BJ (cell line): ENCODE data around the gene CHCHD6. TPM values are rescaled to one million over a fixed set of nuclear protein-coding genes. Genes with fewer than 3 reads are reported as not detected.
"Not testable (repeated sequence)": the region's sequence is repeated elsewhere in the genome, so short reads cannot be mapped to it uniquely, and the experiment has no call there.

Source experiments
- CTCF ChIA-PET: fragments of 350-600 bp; formaldehyde crosslinking; extraction: SDS; loops from one replicate; lab custom pipeline; 2021; ENCODE audit warnings: antibody characterized with exemption, inconsistent platforms; lab: Yijun Ruan, JAX
- POLR2A ChIA-PET: fragments of 300-600 bp; sonication (Branson Sonifier 250); formaldehyde crosslinking; extraction: SDS; loops from one replicate; lab custom pipeline; 2021; ENCODE audit warnings: antibody characterized with exemption; lab: Charles Lee
- DNase-seq: peaks from one replicate; pipeline ENCODE4 v3.0.0-alpha.2; 2011; ENCODE audit warnings: low read depth
- H3K27me3 ChIP-seq: 2 replicates; pipeline ENCODE4 v1.6.0; 2011; ENCODE audit warnings: low read length; ENCODE audit not compliant: control insufficient read depth, insufficient read depth
- H3K36me3 ChIP-seq: 2 replicates; pipeline ENCODE4 v1.5.1; 2011; ENCODE audit warnings: low read length; ENCODE audit not compliant: control insufficient read depth, insufficient read depth
- H3K4me3 ChIP-seq: 2 replicates; pipeline ENCODE4 v1.5.1; 2011; ENCODE audit warnings: low read depth, mild to moderate bottlenecking, control low read depth, low read length
- polyA plus RNA-seq: library from polyadenylated mRNA; depleted of rRNA; stranded (reverse); fragments of >200 nt; gene quantifications from 2 replicates; pipeline ENCODE4 v1.2.3, GENCODE V29; 2011
- TF ChIP-seq, protein P1 (sequence below): IDR thresholded peaks from 2 replicates; pipeline ENCODE4 v1.5.1; 2011; ENCODE audit warnings: low read depth, mild to moderate bottlenecking, control low read depth, inconsistent platforms, low read length, moderate library complexity; ENCODE audit not compliant: insufficient read depth

The CHCHD6 gene
- polyA plus RNA-seq, 1 experiment = 23.7 TPM

DNA sequence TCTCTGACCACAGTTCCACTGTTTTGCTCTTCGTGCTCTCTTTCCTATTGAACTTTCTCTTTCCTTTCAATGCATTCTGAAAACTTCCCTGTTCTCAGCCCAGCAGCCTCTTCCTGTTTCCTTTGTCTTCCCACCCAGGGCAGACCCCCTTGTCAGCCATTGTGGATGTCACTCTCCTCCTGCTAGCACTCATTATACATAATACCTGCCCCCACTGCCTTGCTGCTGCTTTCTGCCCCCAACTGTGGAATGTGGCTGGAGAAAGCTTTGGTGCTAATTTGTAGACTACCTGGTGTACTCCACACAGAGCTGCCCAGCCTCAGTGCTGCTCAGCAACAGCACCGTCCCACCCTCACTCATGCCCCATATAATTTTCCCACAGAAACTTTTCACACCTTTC is 80.2 kb downstream of the CHCHD6 start:
- Histone ChIP-seq H3K4me3 (no peak overlapping the region), H3K36me3 (no peaks in the 10 kb centered on the region), H3K27me3 (no peaks in the 10 kb centered on the region)
- TF ChIP-seq, protein P1, sequence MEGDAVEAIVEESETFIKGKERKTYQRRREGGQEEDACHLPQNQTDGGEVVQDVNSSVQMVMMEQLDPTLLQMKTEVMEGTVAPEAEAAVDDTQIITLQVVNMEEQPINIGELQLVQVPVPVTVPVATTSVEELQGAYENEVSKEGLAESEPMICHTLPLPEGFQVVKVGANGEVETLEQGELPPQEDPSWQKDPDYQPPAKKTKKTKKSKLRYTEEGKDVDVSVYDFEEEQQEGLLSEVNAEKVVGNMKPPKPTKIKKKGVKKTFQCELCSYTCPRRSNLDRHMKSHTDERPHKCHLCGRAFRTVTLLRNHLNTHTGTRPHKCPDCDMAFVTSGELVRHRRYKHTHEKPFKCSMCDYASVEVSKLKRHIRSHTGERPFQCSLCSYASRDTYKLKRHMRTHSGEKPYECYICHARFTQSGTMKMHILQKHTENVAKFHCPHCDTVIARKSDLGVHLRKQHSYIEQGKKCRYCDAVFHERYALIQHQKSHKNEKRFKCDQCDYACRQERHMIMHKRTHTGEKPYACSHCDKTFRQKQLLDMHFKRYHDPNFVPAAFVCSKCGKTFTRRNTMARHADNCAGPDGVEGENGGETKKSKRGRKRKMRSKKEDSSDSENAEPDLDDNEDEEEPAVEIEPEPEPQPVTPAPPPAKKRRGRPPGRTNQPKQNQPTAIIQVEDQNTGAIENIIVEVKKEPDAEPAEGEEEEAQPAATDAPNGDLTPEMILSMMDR = no peak
- POLR2A ChIA-PET = no interaction called here
- CTCF ChIA-PET = interaction anchor here (1.3 kb wide), 1 partner anchor 11 kb away, joined by 4 read pairs; no protein-coding TSS in a partner anchor
- DNase-seq = no peak

DNA sequence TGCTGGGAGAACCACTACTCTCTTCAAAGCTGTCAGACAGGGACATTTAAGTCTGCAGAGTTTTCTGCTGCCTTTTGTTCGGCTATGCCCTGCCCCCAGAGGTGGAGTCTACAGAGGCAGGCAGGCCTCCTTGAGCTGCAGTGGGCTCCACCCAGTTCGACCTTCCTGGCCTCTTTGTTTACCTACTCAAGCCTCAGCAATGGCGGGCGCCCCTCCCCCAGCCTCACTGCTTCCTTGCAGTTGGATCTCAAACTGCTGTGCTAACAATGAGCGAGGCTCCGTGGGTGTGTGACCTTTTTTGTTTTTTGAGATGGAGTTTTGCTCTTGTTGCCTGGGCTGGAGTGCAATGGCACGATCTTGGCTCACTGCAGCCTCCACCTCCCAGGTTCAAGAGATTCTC is 87.3 kb downstream of the CHCHD6 start:
- H3K36me3 ChIP-seq, POLR2A ChIA-PET, DNase-seq, H3K4me3 ChIP-seq, CTCF ChIA-PET, H3K27me3 ChIP-seq: not testable (repeated sequence)

DNA sequence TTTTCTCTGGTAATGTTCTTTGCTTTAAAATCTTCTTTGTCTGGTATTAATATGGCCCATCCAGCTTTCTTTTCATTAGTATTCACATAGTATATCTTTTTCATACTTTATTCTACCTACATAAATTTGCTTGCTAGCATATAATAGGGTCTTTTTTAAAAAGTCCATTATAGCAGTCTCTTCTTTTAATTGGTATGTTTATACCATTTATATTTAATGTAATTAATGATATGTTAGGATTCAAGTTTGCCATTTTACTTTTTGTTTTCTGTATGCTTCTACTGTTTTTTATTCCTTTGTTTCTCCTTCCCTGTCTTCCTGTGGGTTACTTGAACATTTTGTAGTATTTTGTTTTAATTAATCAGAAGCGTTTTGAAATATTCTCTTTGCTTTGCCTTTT is 89.0 kb downstream of the CHCHD6 start:
- ChIA-PET CTCF (no interaction called here), POLR2A (no interaction called here)
- H3K4me3 ChIP-seq = no peak overlapping the region
- TF ChIP-seq, protein P1 = no peak
- H3K27me3 ChIP-seq = no peaks in the 10 kb centered on the region
- no peaks in the 10 kb centered on the region for H3K36me3 ChIP-seq
- no peak for DNase-seq

DNA sequence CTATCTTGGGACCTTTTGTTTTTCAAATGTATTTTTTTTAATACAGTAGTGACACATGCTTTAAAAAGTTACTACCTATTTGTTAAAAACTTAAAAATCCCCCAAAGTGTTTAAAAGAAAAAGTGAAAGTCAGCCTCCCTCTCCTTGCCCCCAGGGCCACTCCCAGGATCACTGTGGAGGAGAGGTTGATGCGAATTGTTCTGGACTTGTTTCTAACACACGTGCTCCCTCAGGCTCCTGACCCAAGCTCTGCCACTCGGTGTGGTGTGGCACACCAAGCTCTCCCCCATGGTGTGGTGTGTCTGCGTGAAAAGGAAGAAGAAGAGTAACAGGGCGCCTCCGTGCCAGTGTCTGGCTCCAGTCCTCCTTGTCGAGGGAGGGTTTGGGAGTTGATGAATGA is 93.5 kb downstream of the CHCHD6 start:
- ChIA-PET POLR2A (no interaction called here), CTCF (no interaction called here)
- H3K36me3 ChIP-seq = no peaks in the 10 kb centered on the region
- no peak overlapping the region for H3K4me3 ChIP-seq
- no peaks in the 10 kb centered on the region for H3K27me3 ChIP-seq
- no peak for DNase-seq
- TF ChIP-seq, protein P1 = no peak

DNA sequence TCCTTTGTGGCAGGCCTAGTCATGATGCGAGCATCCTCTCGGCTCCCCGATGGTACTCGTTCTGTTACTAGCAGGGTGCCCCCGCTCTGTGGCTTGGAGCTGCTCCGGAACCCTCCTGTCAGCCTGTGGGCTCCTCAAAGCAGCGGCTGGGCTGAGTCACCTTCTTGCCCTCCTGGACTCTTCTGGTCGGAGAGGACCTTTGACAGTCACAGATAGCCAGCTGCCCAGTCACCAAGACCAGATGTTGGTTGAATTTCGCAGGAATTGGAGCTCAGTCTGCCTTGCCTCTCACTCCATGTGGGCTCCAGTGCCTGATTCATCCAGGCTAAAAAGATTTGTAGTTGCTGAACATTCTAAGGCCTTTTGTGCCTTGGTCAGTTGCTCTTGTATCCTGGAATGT is 94.5 kb downstream of the CHCHD6 start:
- no peak for DNase-seq
- CTCF ChIA-PET = interaction anchor here (0.6 to 1.0 kb wide), 3 partner anchors 13 to 46 kb away, joined by 3 read pairs; no protein-coding TSS in a partner anchor
- POLR2A ChIA-PET = no interaction called here
- TF ChIP-seq, protein P1 = no peak
- Histone ChIP-seq H3K27me3 (no peaks in the 10 kb centered on the region), H3K4me3 (no peak overlapping the region), H3K36me3 (no peaks in the 10 kb centered on the region)

DNA sequence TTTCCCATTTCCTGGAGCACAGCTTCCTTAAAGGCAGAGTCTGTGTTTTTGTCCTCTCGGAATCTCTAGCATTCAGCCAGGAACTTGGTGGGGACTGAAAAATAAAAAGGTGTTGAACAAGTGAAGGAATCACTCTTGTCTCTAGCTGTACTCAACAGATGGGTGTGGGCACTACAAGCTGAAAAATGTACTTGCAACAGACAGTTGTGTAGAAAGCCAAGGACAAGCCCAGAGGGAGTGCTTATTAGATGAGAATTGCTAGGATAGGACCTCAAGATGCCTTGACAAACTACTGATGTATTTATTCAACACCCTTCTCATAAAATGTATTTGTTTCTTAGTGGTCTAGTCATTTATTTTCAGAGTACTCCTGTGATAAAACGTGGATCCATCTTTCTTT is 95.1 kb downstream of the CHCHD6 start:
- TF ChIP-seq, protein P1 = no peak
- POLR2A ChIA-PET = no interaction called here
- Histone ChIP-seq H3K27me3 (no peaks in the 10 kb centered on the region), H3K36me3 (no peaks in the 10 kb centered on the region), H3K4me3 (no peak overlapping the region)
- CTCF ChIA-PET = interaction anchor here (0.6 to 1.0 kb wide), 3 partner anchors 12 to 46 kb away, joined by 3 read pairs; no protein-coding TSS in a partner anchor
- DNase-seq = no peak

DNA sequence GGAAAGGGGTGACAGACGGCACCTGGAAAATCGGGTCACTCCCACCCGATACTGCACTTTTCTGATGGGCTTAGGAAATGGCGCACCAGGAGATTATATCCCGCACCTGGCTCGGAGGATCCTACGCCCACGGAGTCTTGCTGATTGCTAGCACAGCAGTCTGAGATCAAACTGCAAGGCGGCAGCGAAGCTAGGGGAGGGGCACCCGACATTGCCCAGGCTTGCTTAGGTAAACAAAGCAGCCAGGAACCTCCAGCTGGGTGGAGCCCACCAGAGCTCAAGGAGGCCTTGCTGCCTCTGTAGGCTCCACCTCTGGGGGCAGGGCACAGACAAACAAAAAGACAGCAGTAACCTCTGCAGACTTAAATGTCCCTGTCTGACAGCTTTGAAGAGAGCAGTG is 97.3 kb downstream of the CHCHD6 start:
- POLR2A ChIA-PET, DNase-seq, H3K27me3 ChIP-seq, H3K36me3 ChIP-seq, H3K4me3 ChIP-seq, CTCF ChIA-PET: not testable (repeated sequence)
